PC-3 (cell line): Measurements from ENCODE around the gene SSC5D. TPM values are rescaled to one million over a fixed set of nuclear protein-coding genes. Genes with fewer than 3 reads are reported as not detected.

ENCODE experiments used
- ATAC-seq: fragments of 200-7000 bp; cut with Tn5 transposase; 2 replicates; pipeline ENCODE4 v1.9.1; 2020; ENCODE audit warnings: mild to moderate bottlenecking, moderate library complexity
- BruUV-seq: library from RNA; stranded (reverse); fragments of 400-500 nt; replicated peaks from 2 replicates; lab custom pipeline; 2021; lab: Mats Ljungman, UMichigan
- CTCF ChIA-PET: fragments of 300-600 bp; sonication (Branson Sonifier 250); formaldehyde crosslinking; loops from one replicate; lab custom pipeline; 2022; ENCODE audit warnings: antibody characterized with exemption; lab: Charles Lee
- POLR2A ChIA-PET: fragments of 300-600 bp; sonication (Branson Sonifier 250); formaldehyde crosslinking; loops from one replicate; lab custom pipeline; 2022; ENCODE audit warnings: antibody characterized with exemption; ENCODE audit not compliant: unreplicated experiment; lab: Charles Lee
- DNase-seq: peaks from one replicate; pipeline ENCODE4 v3.0.0-alpha.2; 2015
- H2AFZ ChIP-seq: fragments of 300-600 bp; sonication (generic); 2 replicates; pipeline ENCODE4 v1.6.0; 2016; ENCODE audit warnings: antibody characterized with exemption, low read length
- H3F3A ChIP-seq: fragments of 300-600 bp; sonication (generic); one replicate; pipeline ENCODE4 v1.6.0; 2017; ENCODE audit warnings: antibody characterized with exemption, low read length, control low read depth, mild to moderate bottlenecking; ENCODE audit not compliant: unreplicated experiment
- H3K27ac ChIP-seq: fragments of 300-600 bp; sonication (generic); 2 replicates; pipeline ENCODE4 v1.5.1; 2016; ENCODE audit warnings: mild to moderate bottlenecking, low read length
- H3K27me3 ChIP-seq: fragments of 300-600 bp; sonication (generic); 2 replicates; pipeline ENCODE4 v1.6.1; 2016; ENCODE audit warnings: low read length, mixed read lengths
- H3K36me3 ChIP-seq: fragments of 300-600 bp; sonication (generic); 2 replicates; pipeline ENCODE4 v1.6.1; 2016; ENCODE audit warnings: low read depth, mixed run types, low read length, mixed read lengths
- H3K4me1 ChIP-seq: fragments of 300-600 bp; sonication (generic); 2 replicates; pipeline ENCODE4 v1.5.1; 2016; ENCODE audit warnings: low read length; ENCODE audit not compliant: insufficient read depth
- H3K4me2 ChIP-seq: fragments of 300-600 bp; sonication (generic); 2 replicates; pipeline ENCODE4 v1.6.0; 2016; ENCODE audit warnings: low read length
- H3K4me3 ChIP-seq: fragments of 300-600 bp; sonication (generic); 2 replicates; pipeline ENCODE4 v1.5.1; 2016; ENCODE audit warnings: mild to moderate bottlenecking, low read length, mixed read lengths
- H3K79me2 ChIP-seq: fragments of 300-600 bp; sonication (generic); 2 replicates; pipeline ENCODE4 v1.6.1; 2017; ENCODE audit warnings: low read length, mixed read lengths
- H3K9ac ChIP-seq: fragments of 300-600 bp; sonication (generic); 2 replicates; pipeline ENCODE4 v1.6.0; 2016; ENCODE audit warnings: mild to moderate bottlenecking, low read length
- H3K9me2 ChIP-seq: fragments of 300-600 bp; sonication (generic); replicated peaks from 2 replicates; pipeline ENCODE4 v1.6.1; 2016; ENCODE audit warnings: mixed run types, low read length, mixed read lengths
- H3K9me3 ChIP-seq: fragments of 300-600 bp; sonication (generic); 2 replicates; pipeline ENCODE4 v1.6.1; 2016; ENCODE audit warnings: low read length, mixed read lengths
- H4K20me1 ChIP-seq: fragments of 300-600 bp; sonication (generic); 2 replicates; pipeline ENCODE4 v1.6.1; 2016; ENCODE audit warnings: low read length, mixed read lengths
- EZH2 ChIP-seq: fragments of 300-600 bp; sonication (generic); IDR thresholded peaks from one replicate; pipeline ENCODE4 v1.6.1; 2017; ENCODE audit warnings: antibody characterized with exemption, mild to moderate bottlenecking, low read length; ENCODE audit not compliant: unreplicated experiment
- EZH2phosphoT487 ChIP-seq: fragments of 300-600 bp; sonication (generic); IDR thresholded peaks from 2 replicates; pipeline ENCODE4 v1.6.1; 2018; ENCODE audit warnings: mild to moderate bottlenecking, antibody characterized with exemption, low read length, borderline replicate concordance
- intact Hi-C: fragments of 100-400 bp; cut with micrococcal nuclease; formaldehyde crosslinking; loops from 2 replicates; pipeline ENCODE4 v1.9.0; 2023
- total RNA-seq: library from RNA; depleted of rRNA; stranded (reverse); fragments of >200 nt; gene quantifications from 2 replicates; pipeline ENCODE4 v1.2.3, GENCODE V29; 2014
- TF ChIP-seq, protein P1 (sequence below): fragments of 300-600 bp; sonication (generic); conservative IDR thresholded peaks from 2 replicates; pipeline ENCODE4 v1.5.1; 2017; ENCODE audit warnings: antibody characterized with exemption, low read depth, mild to moderate bottlenecking, low read length

Gene SSC5D
- total RNA-seq, 1 experiment from 2014 or later: not detected

DNA sequence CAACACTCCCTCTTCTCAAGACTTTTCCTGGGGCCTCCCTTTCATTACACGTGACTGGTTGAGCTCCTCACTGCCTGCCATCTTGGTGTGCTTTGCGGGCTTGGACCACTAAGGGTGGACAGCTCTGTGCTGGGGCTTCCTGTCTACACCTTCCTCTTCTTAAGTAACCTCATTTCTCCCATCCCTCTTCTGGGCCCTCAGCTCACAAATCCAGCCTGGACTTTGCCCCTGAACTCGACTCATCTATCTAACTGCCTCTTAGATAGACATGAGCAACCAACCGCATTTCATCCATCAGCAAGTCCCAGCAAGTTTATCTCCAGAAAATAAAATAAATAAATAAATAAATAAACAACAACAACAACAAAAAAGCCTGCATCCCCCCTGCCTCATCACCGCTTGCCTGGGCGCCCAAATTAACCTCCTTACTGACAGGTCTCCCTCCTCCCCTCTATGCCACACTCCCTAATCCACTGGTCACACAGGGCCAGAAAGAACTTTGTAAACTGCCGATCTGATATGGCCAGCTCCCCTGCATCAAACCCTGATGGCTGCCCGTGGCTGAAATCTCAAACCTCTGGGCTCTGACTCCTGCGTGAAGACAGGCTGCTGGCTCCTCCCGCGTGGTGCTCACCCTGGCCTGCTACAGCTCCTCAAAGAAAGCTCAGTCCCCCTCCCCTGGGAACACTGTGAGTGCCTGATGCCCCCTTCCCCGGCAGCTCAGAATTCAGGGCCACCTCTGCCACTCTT, 34.5 kb upstream of the SSC5D start:
- CTCF ChIA-PET: interaction anchor here (0.5 kb wide), 1 partner anchor 54 kb away, joined by 3 read pairs; no protein-coding TSS in a partner anchor
- POLR2A ChIA-PET: no interaction called here
- no TSS peak for BruUV-seq

DNA sequence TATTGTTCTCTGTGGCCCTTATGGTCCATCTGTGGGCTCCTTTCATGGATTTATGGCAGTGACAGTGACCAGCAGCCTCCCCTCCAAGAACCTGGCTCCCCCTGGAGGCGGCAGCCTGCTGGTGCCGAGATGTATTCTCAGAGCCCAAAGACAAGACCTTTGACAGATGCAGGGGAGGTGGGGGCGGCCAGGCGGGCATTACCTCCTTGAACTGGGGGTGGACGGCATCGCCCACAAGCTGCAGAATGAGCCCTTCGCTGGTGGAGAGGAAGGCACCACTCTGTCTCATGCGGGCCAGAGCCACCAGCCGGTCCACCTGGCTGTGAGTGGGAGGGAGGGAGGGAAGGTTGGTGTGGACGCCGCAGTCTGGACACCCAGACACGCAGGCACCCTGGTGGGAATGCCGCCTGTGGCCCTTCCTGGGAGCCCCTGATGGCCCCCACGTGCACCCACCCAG, 33.4 kb upstream of the SSC5D start:
- Histone ChIP-seq H3K27me3 (peaks cover 17% of the 10 kb centered on the region), H3K4me2 (no peak overlapping the region), H3K79me2 (peaks cover 11% of the 10 kb centered on the region), H3K27ac (no peak overlapping the region), H3K4me3 (no peak overlapping the region), H3F3A (no peaks in the 10 kb centered on the region), H3K9ac (no peak overlapping the region), H3K36me3 (peaks cover 12% of the 10 kb centered on the region; the same call in 1 of the 2 replicates), H3K9me3 (no peaks in the 10 kb centered on the region), H4K20me1 (no peaks in the 10 kb centered on the region), H3K9me2 (no peaks in the 10 kb centered on the region), H2AFZ (no peak overlapping the region), H3K4me1 (no peaks in the 10 kb centered on the region)
- POLR2A ChIA-PET: no interaction called here
- BruUV-seq: no TSS peak
- CTCF ChIA-PET: no interaction called here
- DNase-seq (peak; percentile 68), ATAC-seq (peak; percentile 53)
- intact Hi-C loops: no loop called here
- TF ChIP-seq EZH2phosphoT487 (no peak), EZH2 (no peak)
- TF ChIP-seq, protein P1, sequence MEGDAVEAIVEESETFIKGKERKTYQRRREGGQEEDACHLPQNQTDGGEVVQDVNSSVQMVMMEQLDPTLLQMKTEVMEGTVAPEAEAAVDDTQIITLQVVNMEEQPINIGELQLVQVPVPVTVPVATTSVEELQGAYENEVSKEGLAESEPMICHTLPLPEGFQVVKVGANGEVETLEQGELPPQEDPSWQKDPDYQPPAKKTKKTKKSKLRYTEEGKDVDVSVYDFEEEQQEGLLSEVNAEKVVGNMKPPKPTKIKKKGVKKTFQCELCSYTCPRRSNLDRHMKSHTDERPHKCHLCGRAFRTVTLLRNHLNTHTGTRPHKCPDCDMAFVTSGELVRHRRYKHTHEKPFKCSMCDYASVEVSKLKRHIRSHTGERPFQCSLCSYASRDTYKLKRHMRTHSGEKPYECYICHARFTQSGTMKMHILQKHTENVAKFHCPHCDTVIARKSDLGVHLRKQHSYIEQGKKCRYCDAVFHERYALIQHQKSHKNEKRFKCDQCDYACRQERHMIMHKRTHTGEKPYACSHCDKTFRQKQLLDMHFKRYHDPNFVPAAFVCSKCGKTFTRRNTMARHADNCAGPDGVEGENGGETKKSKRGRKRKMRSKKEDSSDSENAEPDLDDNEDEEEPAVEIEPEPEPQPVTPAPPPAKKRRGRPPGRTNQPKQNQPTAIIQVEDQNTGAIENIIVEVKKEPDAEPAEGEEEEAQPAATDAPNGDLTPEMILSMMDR: peak; percentile 88

More for the DNA sequence above, 34.5 kb upstream of the SSC5D start:
- Histone ChIP-seq H3F3A (no peaks in the 10 kb centered on the region), H2AFZ (no peak overlapping the region), H3K4me2 (no peak overlapping the region), H3K4me1 (no peaks in the 10 kb centered on the region), H3K9ac (no peak overlapping the region), H4K20me1 (no peaks in the 10 kb centered on the region), H3K79me2 (no peaks in the 10 kb centered on the region), H3K36me3 (peaks cover 12% of the 10 kb centered on the region; the same call in 1 of the 2 replicates), H3K27ac (no peak overlapping the region), H3K27me3 (peaks cover 17% of the 10 kb centered on the region), H3K9me3 (no peaks in the 10 kb centered on the region), H3K4me3 (no peak overlapping the region), H3K9me2 (no peaks in the 10 kb centered on the region)
- TF ChIP-seq EZH2: no peak
- no peak for TF ChIP-seq EZH2phosphoT487
- TF ChIP-seq, protein P1: no peak
- intact Hi-C loops: no loop called here
- no peak for DNase-seq
- no peak for ATAC-seq
